NCI-H2081 treated with DMSO at 0.1 percent for 48 hours (cell line): ENCODE data around the gene ABL1.

Experiments used
- DNase-seq: peaks from one replicate; lab custom pipeline; 2025; lab: John Stamatoyannopoulos, UW

ABL1 gene

GRCh38 chr9:130932255-130933079 is 97.4 kb downstream of the ABL1 start:
- no peak for DNase-seq

- DNase-seq = no peak
Measured at GRCh38 chr9:130933114-130934046, 98.3 kb downstream of the ABL1 start.

- no peak for DNase-seq
Measured at GRCh38 chr9:130934246-130934645, 99.2 kb downstream of the ABL1 start.

- no peak for DNase-seq
Measured at GRCh38 chr9:130934702-130935647, 99.9 kb downstream of the ABL1 start.

- DNase-seq = no peak
Measured at GRCh38 chr9:130935648-130936271, 100.7 kb downstream of the ABL1 start.

GRCh38 chr9:130936285-130937117 is 101.4 kb downstream of the ABL1 start:
- DNase-seq = no peak
